Peyer's patch (tissue), 4 donors: ENCODE measurements around the gene STARD6.

Source experiments
- CTCF ChIP-seq, 6 experiments: fragments of 450-650 bp in 4 of 6; fragments of 200-600 bp in 2 of 6; sonication (generic) in 1 of 6; IDR thresholded peaks; one replicate each; pipeline ENCODE4 v1.5.1; 2017 to 2019; ENCODE audit warnings: antibody characterized with exemption in 6 of 6, mild to moderate bottlenecking in 3 of 6, moderate library complexity in 1 of 6
- POLR2A ChIP-seq, 2 donors: fragments of 450-650 bp; IDR thresholded peaks; one replicate each; pipeline ENCODE4 v1.5.1; 2017; ENCODE audit warnings: antibody characterized with exemption in 2 of 2, mild to moderate bottlenecking in 2 of 2, moderate library complexity in 2 of 2

GRCh38 chr18:54357660-54358494, at the start of gene STARD6, which contains the start of gene C18orf54:
- TF ChIP-seq CTCF (IDR thresholded peaks at IDR 0.05) (peak; percentile 28 to 51 (median 39)), POLR2A (IDR thresholded peaks at IDR 0.05) (peak in 1 of 2 donors; percentile 37)
